C4-2B (cell line): ENCODE data around the gene MCCC1.

Experiments
- ZFX ChIP-seq: fragments of 450-650 bp; IDR thresholded peaks from 2 replicates; pipeline ENCODE4 v1.6.1; 2017
- TF ChIP-seq, protein P1 (sequence below): fragments of 450-650 bp; conservative IDR thresholded peaks from 2 replicates; pipeline ENCODE4 v1.5.1; 2017; ENCODE audit warnings: mild to moderate bottlenecking

DNA sequence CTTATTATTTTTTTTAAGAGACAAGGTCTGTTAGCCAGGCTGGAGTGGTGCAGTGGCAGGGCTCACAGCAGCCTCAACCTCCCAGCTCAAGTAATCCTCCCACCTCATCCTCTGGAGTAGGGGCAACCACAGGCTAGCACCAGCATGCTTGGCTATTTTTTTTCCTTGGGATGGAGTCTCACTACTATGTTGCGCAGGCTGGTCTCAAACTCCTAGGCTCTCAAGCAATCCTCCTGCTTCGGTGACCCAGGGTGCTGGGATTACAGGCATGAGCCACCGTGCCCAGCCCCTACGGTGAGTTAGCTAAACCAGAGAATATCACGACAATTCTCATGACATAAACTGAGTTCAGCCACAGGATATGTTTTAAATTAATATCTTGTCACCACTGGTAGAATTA lies 120.9 kb downstream of the MCCC1 start:
- TF ChIP-seq, protein P1, sequence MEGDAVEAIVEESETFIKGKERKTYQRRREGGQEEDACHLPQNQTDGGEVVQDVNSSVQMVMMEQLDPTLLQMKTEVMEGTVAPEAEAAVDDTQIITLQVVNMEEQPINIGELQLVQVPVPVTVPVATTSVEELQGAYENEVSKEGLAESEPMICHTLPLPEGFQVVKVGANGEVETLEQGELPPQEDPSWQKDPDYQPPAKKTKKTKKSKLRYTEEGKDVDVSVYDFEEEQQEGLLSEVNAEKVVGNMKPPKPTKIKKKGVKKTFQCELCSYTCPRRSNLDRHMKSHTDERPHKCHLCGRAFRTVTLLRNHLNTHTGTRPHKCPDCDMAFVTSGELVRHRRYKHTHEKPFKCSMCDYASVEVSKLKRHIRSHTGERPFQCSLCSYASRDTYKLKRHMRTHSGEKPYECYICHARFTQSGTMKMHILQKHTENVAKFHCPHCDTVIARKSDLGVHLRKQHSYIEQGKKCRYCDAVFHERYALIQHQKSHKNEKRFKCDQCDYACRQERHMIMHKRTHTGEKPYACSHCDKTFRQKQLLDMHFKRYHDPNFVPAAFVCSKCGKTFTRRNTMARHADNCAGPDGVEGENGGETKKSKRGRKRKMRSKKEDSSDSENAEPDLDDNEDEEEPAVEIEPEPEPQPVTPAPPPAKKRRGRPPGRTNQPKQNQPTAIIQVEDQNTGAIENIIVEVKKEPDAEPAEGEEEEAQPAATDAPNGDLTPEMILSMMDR = no peak
- TF ChIP-seq ZFX = no peak
